DOHH2 (cell line): ENCODE results near the gene LCN15.

Experiments used
- H3F3A ChIP-seq: fragments of 200-600 bp; sonication (generic), shearing (Covaris generic); 2 replicates; pipeline ENCODE4 v1.6.0; 2016; ENCODE audit warnings: antibody characterized with exemption, mild to moderate bottlenecking; ENCODE audit not compliant: control insufficient read depth, insufficient read depth
- H3K27ac ChIP-seq: fragments of 200-600 bp; sonication (generic); 2 replicates; pipeline ENCODE4 v1.5.1; 2014; ENCODE audit warnings: low read depth, mild to moderate bottlenecking, low read length, moderate library complexity
- H3K27me3 ChIP-seq: fragments of 200-600 bp; sonication (generic); 2 replicates; pipeline ENCODE4 v1.6.1; 2014; ENCODE audit warnings: mild to moderate bottlenecking, low read length, mixed read lengths; ENCODE audit not compliant: control insufficient read depth
- H3K36me3 ChIP-seq: fragments of 200-600 bp; sonication (generic); 2 replicates; pipeline ENCODE4 v1.6.1; 2014; ENCODE audit warnings: mild to moderate bottlenecking, low read length, moderate library complexity, mixed read lengths; ENCODE audit not compliant: control insufficient read depth
- H3K4me1 ChIP-seq: fragments of 200-600 bp; sonication (generic); 2 replicates; pipeline ENCODE4 v1.6.1; 2014; ENCODE audit warnings: mild to moderate bottlenecking, low read length, mixed read lengths; ENCODE audit not compliant: control insufficient read depth
- H3K4me2 ChIP-seq: fragments of 200-600 bp; sonication (generic); 2 replicates; pipeline ENCODE4 v1.6.0; 2014; ENCODE audit warnings: mild to moderate bottlenecking, low read length, moderate library complexity
- H3K4me3 ChIP-seq: fragments of 200-600 bp; sonication (generic); 2 replicates; pipeline ENCODE4 v1.5.1; 2014; ENCODE audit warnings: mild to moderate bottlenecking, low read length, mixed read lengths
- H3K79me2 ChIP-seq: fragments of 200-600 bp; sonication (generic); 2 replicates; pipeline ENCODE4 v1.6.1; 2014; ENCODE audit warnings: mild to moderate bottlenecking, low read length, mixed read lengths; ENCODE audit not compliant: control insufficient read depth
- H3K9me2 ChIP-seq: fragments of 200-600 bp; sonication (generic); replicated peaks from 2 replicates; pipeline ENCODE4 v1.6.1; 2014; ENCODE audit warnings: mild to moderate bottlenecking, low read length, mixed read lengths; ENCODE audit not compliant: control insufficient read depth
- H3K9me3 ChIP-seq: fragments of 200-600 bp; sonication (generic); 2 replicates; pipeline ENCODE4 v1.6.1; 2014; ENCODE audit warnings: antibody characterized with exemption, low read length, mixed read lengths; ENCODE audit not compliant: control insufficient read depth, insufficient read depth
- H4K20me1 ChIP-seq: fragments of 200-600 bp; sonication (generic); 2 replicates; pipeline ENCODE4 v1.6.0; 2014; ENCODE audit warnings: low read depth, mild to moderate bottlenecking, antibody characterized with exemption, low read length, moderate library complexity; ENCODE audit not compliant: control insufficient read depth, insufficient read depth
- EZH2phosphoT487 ChIP-seq: fragments of 200-600 bp; sonication (generic); IDR thresholded peaks from 2 replicates; pipeline ENCODE4 v1.6.1; 2017; ENCODE audit warnings: borderline replicate concordance, mild to moderate bottlenecking, antibody characterized with exemption, low read length, moderate library complexity, mixed read lengths
- TF ChIP-seq, protein P1 (sequence below): fragments of 200-600 bp; sonication (generic); IDR thresholded peaks from one replicate; pipeline ENCODE4 v1.5.1; 2014; ENCODE audit warnings: antibody characterized with exemption, mild to moderate bottlenecking, low read depth, low read length; ENCODE audit not compliant: poor library complexity, severe bottlenecking

Gene LCN15

DNA sequence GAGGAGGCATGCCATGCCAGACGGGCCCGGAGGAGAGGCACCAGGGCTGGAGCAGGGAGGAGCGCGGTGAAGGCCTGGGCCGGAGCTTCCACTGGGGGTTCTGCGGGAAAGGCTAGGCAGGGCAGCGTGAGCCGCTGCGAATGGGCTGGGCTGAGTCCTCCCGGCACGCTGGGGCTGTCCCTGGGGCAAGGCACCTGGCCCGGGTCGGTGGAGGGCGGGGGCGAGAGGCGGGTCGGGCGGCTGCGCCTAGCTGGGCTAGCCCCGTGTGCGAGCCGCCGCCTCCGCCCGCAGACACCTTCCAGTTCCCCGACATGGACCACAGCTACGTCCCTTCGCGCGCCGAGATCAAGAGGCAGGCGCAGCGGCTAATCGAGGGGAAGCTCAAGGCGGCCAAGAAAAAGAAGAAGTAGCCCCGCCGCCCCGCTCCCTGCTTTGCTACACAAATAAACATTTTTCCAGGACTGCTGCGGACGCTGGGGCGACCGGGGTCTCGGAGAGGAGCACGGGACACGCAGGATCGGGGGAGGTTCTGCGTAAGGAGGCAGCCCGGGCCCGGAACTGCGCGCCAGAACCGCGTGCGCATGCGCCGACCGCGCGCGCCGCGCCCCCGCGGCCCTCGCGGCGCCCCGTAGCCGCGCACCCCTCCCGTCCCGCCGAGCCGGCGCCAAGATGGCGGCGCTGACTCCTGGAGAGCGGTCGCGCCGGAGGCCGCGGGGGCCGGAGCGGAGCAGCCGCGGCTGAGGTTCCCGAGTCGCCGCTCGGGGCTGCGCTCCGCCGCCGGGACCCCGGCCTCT, 43.2 kb upstream of the LCN15 start, which contains the start of gene RABL6:
Gene RABL6, plus strand, starts transcription at position 668 of the 794 bp plus-strand sequence. CDS start 249 bp downstream, outside the sequence.
- peaks cover 59% of the 10 kb centered on the region for H3K79me2 ChIP-seq
- peaks cover 57% of the 10 kb centered on the region for H3K36me3 ChIP-seq

DNA sequence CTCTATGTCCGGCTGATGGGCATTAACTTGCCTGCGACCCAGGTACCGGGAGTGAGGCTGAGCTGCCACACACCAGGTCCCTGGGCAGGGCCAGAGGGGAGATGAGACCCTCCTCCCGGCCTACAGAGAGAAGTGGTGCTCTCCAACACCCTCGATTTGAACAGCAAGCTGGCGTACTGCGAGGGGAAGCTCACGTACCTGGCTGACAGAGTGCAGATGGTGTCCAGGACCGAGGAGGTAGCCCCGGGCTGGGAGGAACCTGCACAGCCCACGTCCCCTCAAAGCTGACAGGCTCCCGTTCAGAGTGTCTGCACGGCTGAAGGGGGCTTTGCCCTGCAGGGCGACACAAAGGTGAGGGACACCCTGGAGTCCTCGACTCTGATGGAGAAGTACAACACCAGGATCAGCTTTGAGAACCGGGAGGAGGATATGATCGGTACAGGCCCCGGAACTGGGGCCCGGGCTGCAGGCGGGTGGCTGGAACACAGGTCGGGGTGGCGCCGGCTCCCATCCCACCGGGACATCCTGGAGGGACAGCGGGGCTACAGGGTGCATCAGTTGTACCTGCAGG, 42.4 kb upstream of the LCN15 start:
- Histone ChIP-seq H3K4me2 (peak overlapping the region; percentile 92), H3K27ac (no peak overlapping the region), H3K4me3 (peak overlapping the region; percentile 88), H3K36me3 (peaks cover 51% of the 10 kb centered on the region), H3K27me3 (peaks cover 7% of the 10 kb centered on the region; the same call in 1 of the 2 replicates), H4K20me1 (peaks cover 8% of the 10 kb centered on the region), H3K9me3 (no peaks in the 10 kb centered on the region), H3K79me2 (peaks cover 51% of the 10 kb centered on the region), H3F3A (no peaks in the 10 kb centered on the region), H3K4me1 (peaks cover 29% of the 10 kb centered on the region), H3K9me2 (no peaks in the 10 kb centered on the region)
- TF ChIP-seq, protein P1, sequence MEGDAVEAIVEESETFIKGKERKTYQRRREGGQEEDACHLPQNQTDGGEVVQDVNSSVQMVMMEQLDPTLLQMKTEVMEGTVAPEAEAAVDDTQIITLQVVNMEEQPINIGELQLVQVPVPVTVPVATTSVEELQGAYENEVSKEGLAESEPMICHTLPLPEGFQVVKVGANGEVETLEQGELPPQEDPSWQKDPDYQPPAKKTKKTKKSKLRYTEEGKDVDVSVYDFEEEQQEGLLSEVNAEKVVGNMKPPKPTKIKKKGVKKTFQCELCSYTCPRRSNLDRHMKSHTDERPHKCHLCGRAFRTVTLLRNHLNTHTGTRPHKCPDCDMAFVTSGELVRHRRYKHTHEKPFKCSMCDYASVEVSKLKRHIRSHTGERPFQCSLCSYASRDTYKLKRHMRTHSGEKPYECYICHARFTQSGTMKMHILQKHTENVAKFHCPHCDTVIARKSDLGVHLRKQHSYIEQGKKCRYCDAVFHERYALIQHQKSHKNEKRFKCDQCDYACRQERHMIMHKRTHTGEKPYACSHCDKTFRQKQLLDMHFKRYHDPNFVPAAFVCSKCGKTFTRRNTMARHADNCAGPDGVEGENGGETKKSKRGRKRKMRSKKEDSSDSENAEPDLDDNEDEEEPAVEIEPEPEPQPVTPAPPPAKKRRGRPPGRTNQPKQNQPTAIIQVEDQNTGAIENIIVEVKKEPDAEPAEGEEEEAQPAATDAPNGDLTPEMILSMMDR = no peak
- no peak for TF ChIP-seq EZH2phosphoT487

More for the DNA sequence above, 43.2 kb upstream of the LCN15 start, which contains the start of gene RABL6:
- H4K20me1 ChIP-seq = peaks cover 8% of the 10 kb centered on the region
- H3K9me3 ChIP-seq = no peaks in the 10 kb centered on the region
- peak within 1 kb of the TSS; percentile 92 for H3K4me2 ChIP-seq
- peaks cover 28% of the 10 kb centered on the region for H3K4me1 ChIP-seq
- H3K4me3 ChIP-seq = peak within 1 kb of the TSS; percentile 88
- H3K27me3 ChIP-seq = no peaks in the 10 kb centered on the region; the same call in 1 of the 2 replicates
- H3K27ac ChIP-seq = peak within 1 kb of the TSS; percentile 57
- H3F3A ChIP-seq = no peaks in the 10 kb centered on the region
- no peaks in the 10 kb centered on the region for H3K9me2 ChIP-seq
- no peak for TF ChIP-seq EZH2phosphoT487
- TF ChIP-seq, protein P1 = no peak

DNA sequence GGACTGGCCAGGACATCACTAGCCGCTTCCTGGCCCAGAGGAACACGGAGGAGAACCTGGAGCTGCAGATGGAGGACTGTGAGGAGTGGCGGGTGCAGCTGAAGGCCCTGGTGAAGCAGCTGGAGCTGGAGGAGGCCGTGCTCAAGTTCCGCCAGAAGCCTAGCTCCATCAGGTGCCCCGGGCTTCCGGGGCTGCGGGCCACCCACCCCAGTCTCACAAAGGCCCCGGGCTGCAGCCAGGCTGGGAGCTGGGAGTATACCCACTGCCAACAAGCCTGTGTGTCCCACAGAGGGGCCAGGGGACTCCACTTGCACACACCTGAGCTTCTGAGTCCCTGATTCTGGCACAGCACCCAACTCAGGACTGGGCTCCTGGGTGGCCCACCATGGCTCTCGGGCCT, 41.7 kb upstream of the LCN15 start:
- no peak for TF ChIP-seq EZH2phosphoT487
- TF ChIP-seq, protein P1 = no peak
- Histone ChIP-seq H4K20me1 (peaks cover 8% of the 10 kb centered on the region), H3K36me3 (peaks cover 46% of the 10 kb centered on the region), H3K27me3 (peaks cover 10% of the 10 kb centered on the region), H3K79me2 (peaks cover 44% of the 10 kb centered on the region), H3K9me3 (no peaks in the 10 kb centered on the region), H3F3A (no peaks in the 10 kb centered on the region), H3K27ac (no peak overlapping the region), H3K4me3 (no peak overlapping the region), H3K9me2 (no peaks in the 10 kb centered on the region), H3K4me1 (peaks cover 36% of the 10 kb centered on the region), H3K4me2 (0 out of 2 replicates have a peak overlapping the region, but pooled peaks have one; percentile 92)
